IPS-20b (cell line): Measurements from ENCODE around the gene NHERF1.

Experiments
- H3K27ac ChIP-seq: one replicate; pipeline ENCODE4 v1.5.1; 2013; ENCODE audit warnings: low read length
- H3K27me3 ChIP-seq: 2 replicates; pipeline ENCODE4 v1.6.1; 2013; ENCODE audit warnings: mild to moderate bottlenecking, low read length, inconsistent platforms; ENCODE audit not compliant: insufficient read depth
- H3K36me3 ChIP-seq: 2 replicates; pipeline ENCODE4 v1.6.1; 2013; ENCODE audit warnings: low read depth, mild to moderate bottlenecking, inconsistent platforms, low read length, moderate library complexity; ENCODE audit not compliant: insufficient read depth
- H3K4me1 ChIP-seq: 2 replicates; pipeline ENCODE4 v1.6.1; 2013; ENCODE audit warnings: mild to moderate bottlenecking, control low read depth, inconsistent platforms, low read length, moderate library complexity; ENCODE audit not compliant: insufficient read depth
- H3K4me3 ChIP-seq: 2 replicates; pipeline ENCODE4 v1.5.1; 2013; ENCODE audit warnings: mild to moderate bottlenecking, low read length, inconsistent platforms
- H3K9ac ChIP-seq: 2 replicates; pipeline ENCODE4 v1.6.1; 2013; ENCODE audit warnings: low read depth, mild to moderate bottlenecking, inconsistent platforms, low read length, moderate library complexity
- H3K9me3 ChIP-seq: 2 replicates; pipeline ENCODE4 v1.6.1; 2013; ENCODE audit warnings: mild to moderate bottlenecking, low read depth, low read length, inconsistent platforms; ENCODE audit not compliant: insufficient read depth

The NHERF1 gene

DNA sequence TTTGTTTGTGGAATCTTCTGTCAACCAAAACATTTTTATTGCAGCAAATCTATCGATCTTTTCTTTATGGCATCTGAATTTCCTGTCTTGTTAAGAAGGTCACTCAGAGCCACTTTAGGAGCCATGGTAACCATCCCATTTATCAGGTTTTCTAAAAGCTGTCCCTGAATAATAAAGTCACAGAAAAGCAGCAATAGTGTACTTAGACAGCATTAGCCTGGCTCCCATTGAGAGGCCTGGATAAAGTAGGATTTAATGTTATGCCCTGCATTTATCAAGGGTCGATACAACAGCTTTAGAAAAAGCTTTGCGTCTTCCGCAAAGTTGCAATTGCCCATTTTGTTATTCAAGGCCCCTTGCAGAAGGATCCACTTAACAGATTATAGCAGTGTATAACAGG, 25.6 kb upstream of the NHERF1 start:
- Histone ChIP-seq H3K9me3 (no peaks in the 10 kb centered on the region), H3K9ac (no peak overlapping the region), H3K4me3 (no peak overlapping the region), H3K27ac (no peak overlapping the region), H3K27me3 (peaks cover 7% of the 10 kb centered on the region; the same call in 1 of the 2 replicates), H3K4me1 (no peaks in the 10 kb centered on the region), H3K36me3 (no peaks in the 10 kb centered on the region)

GRCh38 chr17:74723891-74724290, 24.5 kb upstream of the NHERF1 start:
- H3K27me3 ChIP-seq, result peaks cover 7% of the 10 kb centered on the region; the same call in 1 of the 2 replicates
- H3K36me3 ChIP-seq, result no peaks in the 10 kb centered on the region
- no peak overlapping the region for H3K4me3 ChIP-seq
- H3K9me3 ChIP-seq, result peaks cover 7% of the 10 kb centered on the region; the same call in 1 of the 2 replicates
- no peak overlapping the region for H3K27ac ChIP-seq
- H3K4me1 ChIP-seq, result no peaks in the 10 kb centered on the region
- no peak overlapping the region for H3K9ac ChIP-seq

DNA sequence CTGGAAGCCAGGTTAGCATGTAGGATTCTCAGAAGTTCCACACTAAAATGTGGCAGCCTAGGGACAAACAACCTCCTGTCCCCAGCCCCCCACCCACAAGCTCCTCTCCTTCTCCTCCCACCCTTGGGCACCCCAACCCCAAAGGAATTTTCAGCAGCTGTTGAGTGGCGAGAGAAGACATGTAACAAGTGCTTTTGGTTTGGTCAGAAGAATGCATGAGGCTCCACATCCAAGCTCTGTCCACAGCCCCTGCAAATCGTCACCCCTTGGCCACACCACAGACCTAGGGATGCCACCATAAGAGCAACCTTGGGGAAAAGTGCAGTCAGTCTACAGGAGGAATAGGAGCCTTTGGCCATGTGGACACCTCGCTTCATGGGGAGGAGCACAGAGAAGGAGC, 23.3 kb upstream of the NHERF1 start:
- Histone ChIP-seq H3K27me3 (0 out of 2 replicates have a peak, but pooled peaks cover 4% of the 10 kb centered on the region), H3K4me3 (no peak overlapping the region), H3K36me3 (no peaks in the 10 kb centered on the region), H3K4me1 (no peaks in the 10 kb centered on the region), H3K9me3 (peaks cover 7% of the 10 kb centered on the region; the same call in 1 of the 2 replicates), H3K27ac (no peak overlapping the region), H3K9ac (no peak overlapping the region)

- H3K4me3 ChIP-seq, result no peak overlapping the region
- no peak overlapping the region for H3K27ac ChIP-seq
Measured at GRCh38 chr17:74728033-74728701, 20.3 kb upstream of the NHERF1 start.

GRCh38 chr17:74728702-74729075, 19.7 kb upstream of the NHERF1 start:
- H3K4me3 ChIP-seq, result no peak overlapping the region
- H3K27ac ChIP-seq, result no peak overlapping the region
- H3K9me3 ChIP-seq, result peaks cover 7% of the 10 kb centered on the region; the same call in 1 of the 2 replicates
- no peaks in the 10 kb centered on the region for H3K36me3 ChIP-seq
- peaks cover under 1% of the 10 kb centered on the region for H3K27me3 ChIP-seq
- H3K9ac ChIP-seq, result no peak overlapping the region
- no peaks in the 10 kb centered on the region for H3K4me1 ChIP-seq

More at GRCh38 chr17:74728033-74728701, 20.3 kb upstream of the NHERF1 start:
- H3K4me1 ChIP-seq, result no peaks in the 10 kb centered on the region
- H3K36me3 ChIP-seq, result no peaks in the 10 kb centered on the region
- H3K27me3 ChIP-seq, result no peaks in the 10 kb centered on the region; the same call in 1 of the 2 replicates
- H3K9ac ChIP-seq, result no peak overlapping the region
- H3K9me3 ChIP-seq, result peaks cover 7% of the 10 kb centered on the region; the same call in 1 of the 2 replicates

DNA sequence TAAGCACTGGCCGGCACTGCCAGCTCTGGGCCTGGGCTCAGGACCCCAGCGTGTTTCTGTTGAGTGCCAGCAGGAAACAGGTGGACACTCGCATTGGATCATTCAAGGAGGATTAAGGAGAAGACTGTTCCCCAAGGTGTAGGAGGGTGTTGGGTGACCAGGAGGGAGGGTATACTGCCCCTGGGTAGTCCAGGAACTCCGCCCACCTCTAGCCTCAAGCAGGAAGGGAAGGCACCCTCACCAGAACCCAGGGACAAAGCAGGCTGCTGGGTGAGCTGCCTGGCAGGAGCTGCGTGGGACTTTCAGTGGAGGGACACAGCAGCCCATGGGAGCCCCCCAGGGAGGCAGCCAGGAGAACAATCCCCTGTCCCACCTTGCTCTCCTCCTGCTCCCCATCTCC, 19.1 kb upstream of the NHERF1 start:
- H3K27me3 ChIP-seq, result peaks cover 7% of the 10 kb centered on the region
- peaks cover 7% of the 10 kb centered on the region; the same call in 1 of the 2 replicates for H3K9me3 ChIP-seq
- H3K4me3 ChIP-seq, result no peak overlapping the region
- H3K36me3 ChIP-seq, result no peaks in the 10 kb centered on the region
- H3K9ac ChIP-seq, result no peak overlapping the region
- H3K27ac ChIP-seq, result no peak overlapping the region
- no peaks in the 10 kb centered on the region for H3K4me1 ChIP-seq

- Histone ChIP-seq H3K9ac (no peak overlapping the region), H3K4me3 (no peak overlapping the region), H3K36me3 (no peaks in the 10 kb centered on the region), H3K27ac (no peak overlapping the region), H3K27me3 (peaks cover 11% of the 10 kb centered on the region), H3K4me1 (no peaks in the 10 kb centered on the region), H3K9me3 (peaks cover 7% of the 10 kb centered on the region; the same call in 1 of the 2 replicates)
Measured at GRCh38 chr17:74729866-74730265, 18.6 kb upstream of the NHERF1 start.

DNA sequence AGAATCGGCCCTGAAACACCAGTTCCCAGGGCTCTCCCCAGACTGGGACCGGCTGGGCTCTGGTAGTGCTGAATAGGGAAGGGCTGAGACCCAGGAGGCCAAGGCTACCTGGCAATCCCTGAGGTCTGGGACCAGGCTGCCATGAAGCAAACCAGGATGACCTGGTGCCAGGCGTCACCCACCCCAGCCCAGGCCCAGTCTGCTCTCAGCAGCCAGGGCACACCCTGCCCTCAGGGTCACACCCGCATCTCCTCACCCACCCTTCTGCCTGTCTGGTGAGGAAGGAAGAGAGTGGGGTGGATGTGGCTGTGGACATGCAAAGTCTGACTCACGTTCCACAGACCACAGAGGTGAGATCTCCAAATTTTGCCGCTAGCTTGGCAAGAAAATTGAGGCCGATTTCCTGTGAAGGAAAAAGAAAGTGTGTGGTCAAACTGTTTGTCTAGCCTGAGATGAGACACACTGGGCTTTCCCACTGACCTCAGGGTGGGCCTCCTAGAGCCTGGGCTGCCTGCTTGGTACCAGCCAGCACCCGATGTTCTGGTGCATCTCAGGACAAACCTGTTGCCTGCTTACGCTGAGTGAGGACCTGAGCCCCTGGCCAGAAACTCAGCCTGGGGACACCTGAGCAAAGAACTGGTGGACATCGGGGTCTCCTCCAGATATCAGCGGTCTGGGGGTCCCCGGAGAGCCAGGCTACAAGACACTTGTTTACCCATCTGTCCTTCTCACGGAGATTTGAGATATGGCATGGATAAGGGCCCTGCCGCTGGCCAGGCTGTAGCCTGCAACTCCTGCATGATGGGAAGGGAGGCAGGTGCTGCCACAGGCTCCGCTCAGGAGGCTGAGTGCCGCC, 17.7 kb upstream of the NHERF1 start:
- peaks cover 19% of the 10 kb centered on the region for H3K27me3 ChIP-seq
- no peak overlapping the region for H3K4me3 ChIP-seq
- no peaks in the 10 kb centered on the region for H3K36me3 ChIP-seq
- no peak overlapping the region for H3K9ac ChIP-seq
- no peaks in the 10 kb centered on the region for H3K4me1 ChIP-seq
- no peak overlapping the region for H3K27ac ChIP-seq
- H3K9me3 ChIP-seq, result peaks cover 7% of the 10 kb centered on the region; the same call in 1 of the 2 replicates

DNA sequence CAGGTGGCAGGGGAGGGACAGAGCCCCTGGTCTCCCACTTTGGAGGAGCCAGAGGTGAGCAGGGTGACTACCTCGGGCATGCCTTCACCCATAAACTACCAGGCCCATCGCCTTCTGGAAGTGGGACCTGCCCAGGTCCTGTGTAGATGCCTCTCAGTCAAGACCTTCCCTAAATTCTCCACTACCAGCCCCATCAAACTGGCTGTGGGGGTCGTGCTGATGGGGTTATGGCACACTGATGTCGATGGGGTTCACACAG, 17.2 kb upstream of the NHERF1 start:
- no peak overlapping the region for H3K4me3 ChIP-seq
- no peak overlapping the region for H3K27ac ChIP-seq
- H3K36me3 ChIP-seq, result no peaks in the 10 kb centered on the region
- no peaks in the 10 kb centered on the region for H3K4me1 ChIP-seq
- no peak overlapping the region for H3K9ac ChIP-seq
- peaks cover 25% of the 10 kb centered on the region for H3K27me3 ChIP-seq
- H3K9me3 ChIP-seq, result peaks cover 7% of the 10 kb centered on the region; the same call in 1 of the 2 replicates

- peaks cover 7% of the 10 kb centered on the region; the same call in 1 of the 2 replicates for H3K9me3 ChIP-seq
- no peaks in the 10 kb centered on the region for H3K4me1 ChIP-seq
- no peak overlapping the region for H3K9ac ChIP-seq
- H3K4me3 ChIP-seq, result no peak overlapping the region
- no peaks in the 10 kb centered on the region for H3K36me3 ChIP-seq
- no peak overlapping the region for H3K27ac ChIP-seq
- H3K27me3 ChIP-seq, result peaks cover 31% of the 10 kb centered on the region
Measured at GRCh38 chr17:74732042-74732867, 16.2 kb upstream of the NHERF1 start.

- Histone ChIP-seq H3K9ac (no peak overlapping the region), H3K36me3 (no peaks in the 10 kb centered on the region), H3K4me1 (peaks cover 5% of the 10 kb centered on the region; the same call in 1 of the 2 replicates), H3K9me3 (peaks cover 3% of the 10 kb centered on the region; the same call in 1 of the 2 replicates), H3K27me3 (peaks cover 44% of the 10 kb centered on the region), H3K4me3 (no peak overlapping the region), H3K27ac (no peak overlapping the region)
Measured at GRCh38 chr17:74733365-74734122, 14.9 kb upstream of the NHERF1 start.
